NK-92 treated with Interleukin-12 subunit alpha and Interleukin-12 subunit beta, amount 100 ng/mL, for 24 hours (cell line): Measurements from ENCODE around the gene EME2.

Experiments
- DNase-seq: peaks from one replicate; lab custom pipeline; 2025; lab: John Stamatoyannopoulos, UW

The EME2 gene

GRCh38 chr16:1818873-1819525 lies 46.4 kb downstream of the EME2 start:
- DNase-seq, result no peak

GRCh38 chr16:1819611-1820010 lies 47.0 kb downstream of the EME2 start:
- DNase-seq, result no peak

- DNase-seq, result no peak
Observed at GRCh38 chr16:1820096-1820945, 47.7 kb downstream of the EME2 start.

GRCh38 chr16:1820946-1821290 lies 48.3 kb downstream of the EME2 start:
- no peak for DNase-seq

- no peak for DNase-seq
Observed at GRCh38 chr16:1821861-1822611, 49.4 kb downstream of the EME2 start.

GRCh38 chr16:1822801-1823200 lies 50.2 kb downstream of the EME2 start:
- no peak for DNase-seq

GRCh38 chr16:1823821-1824220 lies 51.2 kb downstream of the EME2 start:
- no peak for DNase-seq

GRCh38 chr16:1825381-1825863 lies 52.8 kb downstream of the EME2 start:
- DNase-seq, result no peak
